GM18858 (cell line): ENCODE measurements around the gene SPACA6.

ENCODE experiments used
- ATAC-seq: cut with Tn5 transposase; IDR thresholded peaks from one replicate; pipeline ENCODE4 v1.9.1; 2021; ENCODE audit not compliant: unreplicated experiment

SPACA6 gene

GRCh38 chr19:51703575-51704515 lies 10.7 kb downstream of the SPACA6 start:
- ATAC-seq: peak; percentile 69

GRCh38 chr19:51704626-51705025 lies 11.5 kb downstream of the SPACA6 start:
- no peak for ATAC-seq

GRCh38 chr19:51706296-51706695 lies 13.2 kb downstream of the SPACA6 start:
- no peak for ATAC-seq

GRCh38 chr19:51706885-51707284 lies 13.8 kb downstream of the SPACA6 start:
- no peak for ATAC-seq

- ATAC-seq: no peak
Observed at GRCh38 chr19:51708811-51709210, 15.7 kb downstream of the SPACA6 start.

GRCh38 chr19:51709575-51709974 lies 16.4 kb downstream of the SPACA6 start:
- ATAC-seq: no peak

- ATAC-seq: no peak
Observed at GRCh38 chr19:51710163-51710562, 17.0 kb downstream of the SPACA6 start.

GRCh38 chr19:51711702-51712101 lies 18.6 kb downstream of the SPACA6 start:
- no peak for ATAC-seq

- no peak for ATAC-seq
Observed at GRCh38 chr19:51712461-51713081, 19.4 kb downstream of the SPACA6 start.

GRCh38 chr19:51713319-51714285 lies 20.5 kb downstream of the SPACA6 start:
- ATAC-seq: no peak

- no peak for ATAC-seq
Observed at GRCh38 chr19:51714848-51715247, 21.7 kb downstream of the SPACA6 start.

- no peak for ATAC-seq
Observed at GRCh38 chr19:51715850-51716249, 22.7 kb downstream of the SPACA6 start.

- no peak for ATAC-seq
Observed at GRCh38 chr19:51716925-51717324, 23.8 kb downstream of the SPACA6 start.

- ATAC-seq: no peak
Observed at GRCh38 chr19:51719251-51719988, 26.3 kb downstream of the SPACA6 start.

- no peak for ATAC-seq
Observed at GRCh38 chr19:51721905-51722304, 28.8 kb downstream of the SPACA6 start.

- ATAC-seq: no peak
Observed at GRCh38 chr19:51722492-51722891, 29.4 kb downstream of the SPACA6 start.

GRCh38 chr19:51724543-51724942 lies 31.4 kb downstream of the SPACA6 start:
- ATAC-seq: no peak

- no peak for ATAC-seq
Observed at GRCh38 chr19:51726049-51726448, 32.9 kb downstream of the SPACA6 start.

- no peak for ATAC-seq
Observed at GRCh38 chr19:51727349-51727880, 34.3 kb downstream of the SPACA6 start.

- ATAC-seq: no peak
Observed at GRCh38 chr19:51729781-51730180, 36.7 kb downstream of the SPACA6 start.
